ENCODE measurements around the gene MYH13. TPM values are rescaled to one million over a fixed set of nuclear protein-coding genes. Genes with fewer than 3 reads are reported as not detected.
A peak's percentile ranks its signal among the peaks of the same experiment; 100 is the strongest.

The MYH13 gene
- total RNA-seq, 1 donor from 2014 or later = not detected

DNA sequence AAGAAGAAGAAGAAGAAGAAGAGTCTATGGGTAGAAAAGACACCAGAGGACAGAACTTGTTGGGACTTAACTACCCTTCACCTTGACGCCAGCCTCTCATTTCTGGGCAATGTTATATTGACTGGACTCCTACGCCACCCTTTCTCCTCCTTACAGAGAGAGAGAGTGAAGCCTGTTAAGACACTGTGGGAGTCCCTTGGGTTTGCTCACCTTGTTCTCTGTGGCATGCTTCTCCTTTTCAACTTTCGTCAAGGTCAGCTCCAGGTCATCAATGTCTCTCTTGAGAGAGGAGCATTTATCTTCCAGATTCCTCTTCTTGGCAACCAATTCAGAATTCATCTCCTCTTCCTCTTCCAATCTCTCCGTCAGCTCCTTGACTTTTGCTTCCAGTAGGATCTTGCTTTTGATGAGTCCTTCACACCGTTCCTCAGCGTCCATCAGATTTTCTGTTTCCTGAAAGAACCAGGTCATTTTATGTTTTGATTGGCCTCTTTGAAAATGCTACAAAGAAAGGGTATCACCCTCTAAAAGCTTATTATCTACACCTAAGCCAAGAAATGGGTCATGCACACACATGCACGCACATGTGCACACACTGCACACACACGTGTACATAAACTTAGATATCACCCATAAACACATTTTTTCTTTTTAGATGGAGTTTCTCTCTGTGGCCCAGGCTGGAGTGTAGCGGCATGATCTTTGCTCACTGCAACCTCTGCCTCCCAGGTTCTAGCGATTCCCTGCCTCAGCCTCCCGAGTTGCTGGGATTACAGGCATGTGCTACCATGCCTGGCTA is 48.8 kb downstream of the MYH13 start:
- no peak overlapping the region for H3K4me3 ChIP-seq
- TF ChIP-seq, protein P1, sequence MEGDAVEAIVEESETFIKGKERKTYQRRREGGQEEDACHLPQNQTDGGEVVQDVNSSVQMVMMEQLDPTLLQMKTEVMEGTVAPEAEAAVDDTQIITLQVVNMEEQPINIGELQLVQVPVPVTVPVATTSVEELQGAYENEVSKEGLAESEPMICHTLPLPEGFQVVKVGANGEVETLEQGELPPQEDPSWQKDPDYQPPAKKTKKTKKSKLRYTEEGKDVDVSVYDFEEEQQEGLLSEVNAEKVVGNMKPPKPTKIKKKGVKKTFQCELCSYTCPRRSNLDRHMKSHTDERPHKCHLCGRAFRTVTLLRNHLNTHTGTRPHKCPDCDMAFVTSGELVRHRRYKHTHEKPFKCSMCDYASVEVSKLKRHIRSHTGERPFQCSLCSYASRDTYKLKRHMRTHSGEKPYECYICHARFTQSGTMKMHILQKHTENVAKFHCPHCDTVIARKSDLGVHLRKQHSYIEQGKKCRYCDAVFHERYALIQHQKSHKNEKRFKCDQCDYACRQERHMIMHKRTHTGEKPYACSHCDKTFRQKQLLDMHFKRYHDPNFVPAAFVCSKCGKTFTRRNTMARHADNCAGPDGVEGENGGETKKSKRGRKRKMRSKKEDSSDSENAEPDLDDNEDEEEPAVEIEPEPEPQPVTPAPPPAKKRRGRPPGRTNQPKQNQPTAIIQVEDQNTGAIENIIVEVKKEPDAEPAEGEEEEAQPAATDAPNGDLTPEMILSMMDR (IDR thresholded peaks at IDR 0.05; ENCODE audit: borderline replicate concordance) = no peak
- no peaks in the 10 kb centered on the region for H3K4me1 ChIP-seq
- H3K27ac ChIP-seq (replicated peaks) = no peak overlapping the region
- intact Hi-C loops (cut with micrococcal nuclease) = loop anchor here (10.0 kb wide), 1 partner anchor 291 kb away; no protein-coding TSS in a partner anchor
- DNase-seq = no peak
- H3K36me3 ChIP-seq = no peaks in the 10 kb centered on the region
- H3K9me3 ChIP-seq (replicated peaks) = no peaks in the 10 kb centered on the region
- peaks cover 14% of the 10 kb centered on the region for H3K27me3 ChIP-seq (ENCODE audit: low read depth)

DNA sequence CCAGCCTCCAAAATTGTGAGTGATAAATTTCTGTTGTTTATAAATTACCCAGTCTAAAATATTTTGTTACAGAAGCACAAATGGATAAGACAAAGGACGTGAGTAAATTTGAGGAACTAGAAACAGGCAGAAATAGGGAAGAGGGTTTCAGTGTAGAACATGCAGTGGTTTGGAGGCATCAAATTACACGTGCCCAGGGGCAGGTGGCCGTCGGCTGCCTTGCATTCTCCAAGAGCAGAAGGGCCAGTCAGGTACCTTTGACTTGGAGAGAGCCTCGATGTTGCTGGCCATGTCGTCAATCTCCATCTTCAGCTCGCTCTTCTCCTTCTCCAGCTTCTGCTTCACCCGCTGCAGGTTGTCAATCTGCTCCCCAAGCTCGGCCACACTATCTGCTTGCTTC is 54.3 kb downstream of the MYH13 start:
- TF ChIP-seq, protein P1 (IDR thresholded peaks at IDR 0.05; ENCODE audit: borderline replicate concordance) = no peak
- Histone ChIP-seq H3K36me3 (no peaks in the 10 kb centered on the region), H3K27ac (replicated peaks) (no peak overlapping the region), H3K4me3 (no peak overlapping the region), H3K4me1 (no peaks in the 10 kb centered on the region), H3K27me3 (ENCODE audit: low read depth) (peaks cover 24% of the 10 kb centered on the region), H3K9me3 (replicated peaks) (no peaks in the 10 kb centered on the region)
- intact Hi-C loops (cut with micrococcal nuclease) = no loop called here
- no peak for DNase-seq

DNA sequence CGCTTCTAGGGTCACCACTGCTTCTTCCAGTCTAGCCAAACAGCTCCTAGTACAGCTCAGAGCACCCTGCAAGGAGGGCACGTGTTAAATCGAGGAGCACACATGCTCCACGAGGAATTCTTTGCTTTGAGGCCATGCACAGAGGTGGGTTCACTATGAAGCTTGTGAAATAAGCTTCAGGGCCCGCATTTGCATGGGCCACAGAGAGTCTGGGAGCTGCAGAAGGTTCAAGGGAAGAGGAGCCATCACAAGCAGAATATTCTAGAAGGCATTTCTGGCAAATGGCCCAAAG is 55.3 kb downstream of the MYH13 start:
- TF ChIP-seq, protein P1 (IDR thresholded peaks at IDR 0.05; ENCODE audit: borderline replicate concordance) = peak; percentile 9
- no peak for DNase-seq
- H3K4me1 ChIP-seq = no peaks in the 10 kb centered on the region
- intact Hi-C loops (cut with micrococcal nuclease) = no loop called here
- no peak overlapping the region for H3K4me3 ChIP-seq
- H3K27ac ChIP-seq (replicated peaks) = no peak overlapping the region
- peaks cover 35% of the 10 kb centered on the region for H3K27me3 ChIP-seq (ENCODE audit: low read depth)
- H3K9me3 ChIP-seq (replicated peaks) = no peaks in the 10 kb centered on the region
- no peaks in the 10 kb centered on the region for H3K36me3 ChIP-seq

DNA sequence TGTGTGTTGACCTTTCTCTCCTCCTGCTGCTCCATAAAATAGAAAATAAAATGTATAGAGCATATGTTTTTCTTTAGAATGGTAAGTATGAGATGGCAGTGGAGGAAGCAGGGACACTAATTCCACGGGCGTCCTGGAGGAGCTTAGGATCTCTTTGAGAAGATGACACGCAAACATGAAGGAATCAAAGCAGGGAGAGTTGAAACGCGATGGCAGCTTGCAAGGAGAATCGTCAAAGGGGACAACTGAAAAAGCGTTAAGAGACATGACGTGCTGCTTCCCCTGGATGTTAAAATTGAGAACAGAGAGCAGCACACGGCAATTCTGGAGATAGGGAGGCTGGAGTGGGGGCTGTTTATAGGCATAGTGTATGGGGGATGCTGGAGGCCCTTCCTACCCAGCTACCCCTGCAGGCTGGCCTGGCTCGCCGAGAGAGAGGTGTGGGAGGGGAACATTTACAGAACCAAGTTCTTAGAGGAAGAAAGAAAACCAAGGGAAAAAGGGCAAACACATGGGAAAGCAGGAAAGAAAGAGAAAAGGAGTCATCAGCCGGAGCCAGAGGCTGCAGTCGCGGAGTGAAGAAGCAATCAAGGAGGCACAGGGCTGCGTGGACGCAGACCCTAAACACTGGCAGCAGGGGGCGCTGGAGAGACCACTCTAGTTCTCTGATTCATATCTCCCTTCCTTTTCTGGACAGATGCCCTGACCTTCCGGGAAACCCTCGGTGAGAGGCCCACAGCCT is 55.8 kb downstream of the MYH13 start:
- H3K36me3 ChIP-seq = no peaks in the 10 kb centered on the region
- TF ChIP-seq, protein P1 (IDR thresholded peaks at IDR 0.05; ENCODE audit: borderline replicate concordance) = peak; percentile 71
- no peak overlapping the region for H3K27ac ChIP-seq (replicated peaks)
- H3K4me3 ChIP-seq = no peak overlapping the region
- H3K27me3 ChIP-seq (ENCODE audit: low read depth) = peaks cover 40% of the 10 kb centered on the region
- no peaks in the 10 kb centered on the region for H3K4me1 ChIP-seq
- no peaks in the 10 kb centered on the region for H3K9me3 ChIP-seq (replicated peaks)
- intact Hi-C loops (cut with micrococcal nuclease) = no loop called here
- peak; percentile 75 for DNase-seq

DNA sequence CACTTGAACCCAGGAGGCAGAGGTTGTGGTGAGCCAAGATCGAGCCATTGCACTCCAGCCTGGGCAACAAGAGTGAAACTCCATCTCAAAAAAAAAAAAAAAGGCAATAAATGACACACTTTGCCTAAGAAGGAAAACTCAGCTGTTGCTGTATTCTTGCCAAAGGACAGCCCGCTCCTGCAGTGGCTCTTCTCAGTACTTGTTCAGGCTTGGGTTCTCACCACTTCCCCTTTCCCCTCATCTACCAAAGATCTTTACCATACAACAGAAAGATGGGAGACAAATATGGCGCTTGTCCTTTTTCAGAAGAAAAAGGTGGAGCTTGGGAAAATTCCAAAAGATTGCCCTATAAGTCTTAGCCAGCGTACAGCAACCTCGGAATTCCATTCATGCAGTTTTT is 58.5 kb downstream of the MYH13 start:
- intact Hi-C loops (cut with micrococcal nuclease) = no loop called here
- Histone ChIP-seq H3K4me3 (no peak overlapping the region), H3K36me3 (no peaks in the 10 kb centered on the region), H3K4me1 (no peaks in the 10 kb centered on the region), H3K27ac (replicated peaks) (no peak overlapping the region), H3K9me3 (replicated peaks) (no peaks in the 10 kb centered on the region), H3K27me3 (ENCODE audit: low read depth) (peaks cover 61% of the 10 kb centered on the region)
- DNase-seq = no peak
- TF ChIP-seq, protein P1 (IDR thresholded peaks at IDR 0.05; ENCODE audit: borderline replicate concordance) = no peak

All from left ventricle myocardium inferior (tissue), 1 donor.